Testis (tissue), 2 donors: ENCODE results near the gene CD1B.

ENCODE experiments used
- POLR2A ChIP-seq: fragments of 450-650 bp; IDR thresholded peaks from one replicate; pipeline ENCODE4 v1.6.1; 2017; ENCODE audit warnings: antibody characterized with exemption, mild to moderate bottlenecking, moderate library complexity
- TF ChIP-seq, protein P1 (sequence below), 3 experiments: fragments of 450-650 bp in 2 of 3; fragments of 200-600 bp in 1 of 3; sonication (generic) in 1 of 3; IDR thresholded peaks; one replicate each; pipeline ENCODE4 v1.5.1; 2016 to 2019; ENCODE audit warnings: antibody characterized with exemption in 3 of 3, mild to moderate bottlenecking in 2 of 3, moderate library complexity in 1 of 3

DNA sequence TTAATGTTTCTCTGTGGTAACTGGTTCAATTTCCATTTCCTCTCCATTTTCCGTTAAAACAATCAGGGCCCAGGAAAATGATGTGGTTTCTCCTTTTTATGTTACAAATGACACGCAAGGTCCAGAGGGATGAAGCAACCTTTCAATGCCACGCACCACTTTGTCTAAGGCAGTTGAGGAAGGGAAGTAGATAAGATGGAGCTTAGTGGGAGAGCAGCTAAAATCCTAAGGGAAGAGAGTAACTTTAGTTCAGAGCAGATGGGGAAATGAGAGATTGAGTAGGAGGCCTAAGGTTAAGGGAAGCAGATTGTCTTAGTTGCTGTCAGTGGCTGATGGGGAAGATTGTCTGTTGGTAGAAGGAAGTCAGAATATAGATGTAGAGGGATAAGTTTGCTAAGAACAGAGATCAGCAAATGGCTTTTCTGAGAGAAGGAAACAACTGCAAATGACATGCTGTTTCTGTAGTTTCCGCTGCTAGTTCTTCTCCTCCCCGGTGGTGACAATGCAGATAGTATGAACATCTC is 40.9 kb downstream of the CD1B start:
- TF ChIP-seq, protein P1, sequence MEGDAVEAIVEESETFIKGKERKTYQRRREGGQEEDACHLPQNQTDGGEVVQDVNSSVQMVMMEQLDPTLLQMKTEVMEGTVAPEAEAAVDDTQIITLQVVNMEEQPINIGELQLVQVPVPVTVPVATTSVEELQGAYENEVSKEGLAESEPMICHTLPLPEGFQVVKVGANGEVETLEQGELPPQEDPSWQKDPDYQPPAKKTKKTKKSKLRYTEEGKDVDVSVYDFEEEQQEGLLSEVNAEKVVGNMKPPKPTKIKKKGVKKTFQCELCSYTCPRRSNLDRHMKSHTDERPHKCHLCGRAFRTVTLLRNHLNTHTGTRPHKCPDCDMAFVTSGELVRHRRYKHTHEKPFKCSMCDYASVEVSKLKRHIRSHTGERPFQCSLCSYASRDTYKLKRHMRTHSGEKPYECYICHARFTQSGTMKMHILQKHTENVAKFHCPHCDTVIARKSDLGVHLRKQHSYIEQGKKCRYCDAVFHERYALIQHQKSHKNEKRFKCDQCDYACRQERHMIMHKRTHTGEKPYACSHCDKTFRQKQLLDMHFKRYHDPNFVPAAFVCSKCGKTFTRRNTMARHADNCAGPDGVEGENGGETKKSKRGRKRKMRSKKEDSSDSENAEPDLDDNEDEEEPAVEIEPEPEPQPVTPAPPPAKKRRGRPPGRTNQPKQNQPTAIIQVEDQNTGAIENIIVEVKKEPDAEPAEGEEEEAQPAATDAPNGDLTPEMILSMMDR (IDR thresholded peaks at IDR 0.05) = no peak
- TF ChIP-seq POLR2A = no peak
